ENCODE measurements around the gene RIMBP2.

DNA sequence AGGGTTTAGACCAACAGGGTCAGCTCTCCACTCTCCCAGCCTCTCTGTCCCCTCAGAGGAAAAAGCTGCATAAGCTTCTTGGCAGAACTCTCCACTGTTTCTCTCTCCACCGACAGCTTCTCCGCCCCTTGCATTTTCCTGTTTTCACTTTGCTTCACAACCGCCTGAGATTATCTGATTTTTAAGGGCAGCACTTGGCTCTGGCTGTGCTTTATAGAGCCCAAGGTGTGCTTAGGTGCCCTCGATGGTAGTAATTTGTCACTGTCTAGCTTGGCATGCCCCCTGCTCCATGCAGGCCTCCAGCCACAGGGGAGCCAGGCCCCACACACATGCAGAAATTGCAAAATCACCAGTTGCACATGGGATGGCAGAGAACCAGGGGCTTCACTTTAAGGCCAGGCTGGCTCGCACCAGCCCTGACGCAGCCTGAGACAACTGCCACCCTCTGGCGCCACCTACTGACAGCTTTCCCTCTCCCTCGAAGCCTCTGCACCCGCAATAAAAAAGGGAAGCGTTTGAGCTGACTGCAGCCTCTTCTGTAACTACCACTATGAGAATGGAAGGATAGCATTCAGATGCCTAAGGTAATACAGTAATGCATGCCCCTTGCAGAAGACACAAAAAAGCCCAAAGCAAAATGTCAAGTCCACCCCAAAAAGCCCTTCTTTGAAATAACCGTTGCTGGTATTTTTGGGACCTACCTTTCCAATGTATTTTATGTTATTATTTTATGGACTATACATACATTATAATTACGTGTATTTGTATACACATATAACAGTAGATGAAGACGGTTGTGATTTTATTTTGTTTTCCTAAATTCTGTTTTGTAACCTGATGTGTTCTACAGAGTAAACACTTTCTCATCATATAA lies 32.0 kb upstream of the RIMBP2 start:
- peak; percentile 62 for TF ChIP-seq GATA2 (CRISPR knock-in tag; IDR thresholded peaks at IDR 0.05)
- TF ChIP-seq CTCF (IDR thresholded peaks at IDR 0.05), result peak; percentile 53
- peak; percentile 25 for TF ChIP-seq CHD2 (IDR thresholded peaks at IDR 0.05; ENCODE audit: low read length, partially characterized antibody)
- TF ChIP-seq EZH2phosphoT487 (IDR thresholded peaks at IDR 0.05; ENCODE audit: borderline replicate concordance, low read depth), result no peak
- no peak for TF ChIP-seq RCOR1 (IDR thresholded peaks at IDR 0.05; ENCODE audit: low read length)
- TF ChIP-seq MAX (IDR thresholded peaks at IDR 0.05; ENCODE audit: low read depth), result no peak
- no peak for TF ChIP-seq POLR2AphosphoS5 (IDR thresholded peaks at IDR 0.05; ENCODE audit: low read depth, low read length)
- no peak for TF ChIP-seq TAF1 (IDR thresholded peaks at IDR 0.05; ENCODE audit: borderline replicate concordance, low read depth, low read length)
- no peak for TF ChIP-seq YY1 (IDR thresholded peaks at IDR 0.05; ENCODE audit: low read depth)
- no peak for TF ChIP-seq SIN3A (IDR thresholded peaks at IDR 0.05; ENCODE audit: borderline replicate concordance, low read depth, low read length)
- TF ChIP-seq REST (IDR thresholded peaks at IDR 0.05; ENCODE audit: low read depth, low read length), result no peak
- peak; percentile 96 for TF ChIP-seq RAD21 (IDR thresholded peaks at IDR 0.05; ENCODE audit: low read length)

Data from SK-N-SH (cell line).